NCI-H128 (cell line): ENCODE data around the gene ZNF385C.

Experiments
- DNase-seq: peaks from one replicate; lab custom pipeline; 2025; ENCODE audit not compliant: unreplicated experiment; lab: John Stamatoyannopoulos, UW

Gene ZNF385C

GRCh38 chr17:42109086-42109485, 10.8 kb upstream of the ZNF385C start:
- DNase-seq = no peak

DNA sequence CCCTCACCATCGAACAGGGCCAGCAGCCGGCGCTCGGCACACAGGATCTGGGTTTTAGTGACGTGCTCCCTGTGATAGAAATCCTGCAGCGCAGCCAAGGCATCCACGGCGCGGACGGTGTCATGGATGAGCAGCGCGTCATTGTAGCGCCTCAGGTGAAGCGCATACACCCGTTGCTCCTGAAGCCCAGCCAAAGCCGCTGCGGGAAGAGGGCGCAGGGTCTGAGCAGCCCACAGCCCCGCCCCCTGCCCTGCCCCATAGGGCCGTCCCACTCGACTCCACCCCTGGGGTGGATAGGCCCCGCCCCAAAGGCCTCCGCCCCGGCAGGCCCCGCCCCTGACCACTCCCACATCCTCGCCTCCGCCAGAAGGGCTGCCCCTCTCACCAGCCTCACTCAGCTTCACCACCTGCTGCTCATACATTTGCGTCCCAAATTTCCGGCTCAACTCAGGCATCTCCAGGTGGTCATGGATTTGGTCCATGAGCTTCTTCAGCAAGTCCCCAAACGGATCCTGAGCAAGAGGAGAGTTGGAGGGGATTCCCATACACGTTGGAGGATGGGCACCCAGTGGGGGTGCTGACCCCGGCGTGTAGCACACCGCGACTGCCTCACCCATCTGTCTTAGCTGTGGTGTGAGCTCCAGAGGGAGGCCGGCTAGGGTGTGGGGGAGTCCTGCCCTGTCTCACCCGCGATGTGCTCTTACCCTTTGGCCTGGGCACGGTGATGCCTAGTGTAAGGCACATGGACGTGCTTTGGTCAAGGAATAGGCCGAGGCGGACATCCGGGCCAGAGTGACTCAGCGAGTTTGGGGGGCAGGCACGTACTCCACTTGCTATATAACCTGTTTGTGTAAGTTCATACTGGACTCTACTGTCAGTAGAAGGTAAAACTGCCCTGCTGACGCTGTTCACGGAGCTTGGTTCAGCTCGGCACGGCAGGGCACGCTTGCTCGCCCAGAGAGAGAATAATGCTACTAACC, 9.6 kb upstream of the ZNF385C start:
- no peak for DNase-seq

GRCh38 chr17:42107124-42107523, 8.9 kb upstream of the ZNF385C start:
- DNase-seq = no peak

GRCh38 chr17:42106009-42106408, 7.7 kb upstream of the ZNF385C start:
- DNase-seq = no peak

- no peak for DNase-seq
These were observed 6.0 kb upstream of the ZNF385C start for GRCh38 chr17:42104264-42104663.

DNA sequence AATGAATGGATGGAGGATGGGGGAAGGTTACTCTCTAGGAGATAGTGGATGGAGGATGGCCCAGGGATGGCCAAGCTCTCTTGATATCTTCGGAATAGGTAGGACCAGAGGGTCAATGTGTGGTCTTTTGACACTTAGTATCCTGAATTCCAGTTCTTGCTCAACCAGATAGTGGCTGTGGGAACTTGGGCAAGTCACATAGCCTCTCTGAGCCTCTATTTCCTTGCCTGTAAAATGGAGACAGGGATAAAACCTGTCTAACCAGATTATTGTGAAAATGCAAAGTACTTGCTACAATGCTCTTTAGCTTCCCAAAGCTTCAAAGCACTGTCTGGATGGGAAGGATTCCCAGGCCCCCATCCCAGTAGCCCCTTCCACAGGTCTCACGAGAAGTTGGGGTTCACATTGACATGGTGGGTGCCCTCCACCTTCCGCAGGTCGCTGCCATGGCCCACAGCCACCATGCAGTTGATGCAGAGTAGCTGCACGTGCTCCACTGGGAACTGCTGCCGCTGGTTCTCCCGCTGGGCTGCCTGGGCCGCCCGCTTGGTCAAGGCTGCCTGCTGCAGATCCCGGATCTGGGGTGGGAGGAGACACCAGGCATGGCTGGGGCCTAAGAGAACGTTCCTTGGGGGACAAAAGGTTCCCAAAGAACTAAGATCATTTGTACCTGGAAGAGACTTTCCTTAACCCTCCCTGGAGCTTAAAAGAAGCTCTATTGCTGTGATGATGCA, 5.1 kb upstream of the ZNF385C start:
- DNase-seq = no peak

DNA sequence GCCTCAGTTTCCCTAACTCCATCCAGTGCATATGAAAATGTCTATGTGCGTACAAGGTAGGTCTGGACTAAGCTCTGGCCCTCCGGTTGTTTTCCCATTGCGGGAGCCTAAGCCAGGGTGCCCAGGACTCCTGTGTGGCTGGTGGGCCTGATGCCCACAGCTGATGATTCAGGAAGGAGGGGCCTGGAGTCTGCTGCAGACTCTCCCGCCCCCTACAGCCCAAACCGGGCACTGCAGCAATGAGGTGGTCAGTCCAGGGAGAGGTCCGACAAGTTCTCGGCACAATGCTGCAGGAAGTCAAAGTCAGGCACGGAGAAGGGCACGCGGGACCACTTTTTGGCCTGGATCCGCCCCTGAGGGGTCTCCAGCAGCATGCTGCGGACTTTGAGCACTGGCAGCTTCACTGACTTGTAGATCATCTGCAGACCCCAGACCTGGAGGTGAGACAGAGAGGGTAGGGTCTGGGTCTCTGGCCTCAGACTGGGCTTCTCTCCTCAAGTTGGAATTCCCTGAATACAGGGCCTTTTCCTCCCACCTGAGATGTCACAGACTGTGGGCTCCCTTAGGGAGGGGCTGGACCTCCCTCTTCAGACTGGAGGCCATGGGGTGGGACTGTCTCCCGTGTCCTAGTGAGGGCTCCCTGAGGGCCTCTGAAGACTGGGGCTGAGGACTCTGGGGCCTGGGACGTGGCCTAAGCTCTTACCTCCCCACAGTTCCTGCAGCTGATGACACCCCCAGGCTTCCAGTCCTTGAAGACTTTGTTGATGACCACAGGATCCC, 3.4 kb upstream of the ZNF385C start:
- DNase-seq = no peak

- DNase-seq = no peak
These were observed 592 bp upstream of the ZNF385C start for GRCh38 chr17:42098730-42099399.

GRCh38 chr17:42096360-42097111, 1.7 kb downstream of the ZNF385C start:
- no peak for DNase-seq

DNA sequence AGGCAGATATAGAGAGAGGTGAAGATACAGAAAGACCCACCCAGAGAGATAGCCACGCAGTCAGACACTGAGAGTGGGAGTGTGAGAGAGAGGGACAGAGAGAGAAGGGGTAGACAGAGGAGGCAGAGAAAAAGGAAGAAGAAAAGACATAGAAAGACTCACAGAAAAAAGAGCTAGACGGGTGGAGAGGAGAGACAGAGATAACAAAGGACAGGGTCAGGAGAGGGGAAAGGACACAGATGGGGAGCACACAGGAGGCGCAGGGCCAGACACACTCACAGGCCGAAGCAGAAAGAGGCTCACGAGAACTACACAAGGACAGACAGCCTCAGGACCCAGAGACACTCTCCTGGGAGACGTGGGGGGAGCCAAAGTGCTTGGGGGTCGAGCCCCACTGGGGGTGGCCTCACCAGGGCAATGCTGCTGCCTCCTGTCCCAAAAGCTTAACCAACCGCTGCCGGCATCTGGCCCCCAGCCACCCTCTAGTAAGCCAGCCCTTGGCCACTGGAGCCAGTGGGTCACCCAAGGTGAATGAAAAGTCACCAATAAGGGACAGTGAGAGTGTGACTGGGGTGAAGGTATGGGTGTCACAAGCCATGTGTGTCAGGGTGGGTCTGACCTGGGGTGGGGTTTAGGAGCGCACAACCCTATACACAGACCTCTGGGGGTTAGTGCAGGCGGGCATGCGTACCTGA, 3.8 kb downstream of the ZNF385C start:
- no peak for DNase-seq

- no peak for DNase-seq
These were observed 5.3 kb downstream of the ZNF385C start for GRCh38 chr17:42092939-42093338.

DNA sequence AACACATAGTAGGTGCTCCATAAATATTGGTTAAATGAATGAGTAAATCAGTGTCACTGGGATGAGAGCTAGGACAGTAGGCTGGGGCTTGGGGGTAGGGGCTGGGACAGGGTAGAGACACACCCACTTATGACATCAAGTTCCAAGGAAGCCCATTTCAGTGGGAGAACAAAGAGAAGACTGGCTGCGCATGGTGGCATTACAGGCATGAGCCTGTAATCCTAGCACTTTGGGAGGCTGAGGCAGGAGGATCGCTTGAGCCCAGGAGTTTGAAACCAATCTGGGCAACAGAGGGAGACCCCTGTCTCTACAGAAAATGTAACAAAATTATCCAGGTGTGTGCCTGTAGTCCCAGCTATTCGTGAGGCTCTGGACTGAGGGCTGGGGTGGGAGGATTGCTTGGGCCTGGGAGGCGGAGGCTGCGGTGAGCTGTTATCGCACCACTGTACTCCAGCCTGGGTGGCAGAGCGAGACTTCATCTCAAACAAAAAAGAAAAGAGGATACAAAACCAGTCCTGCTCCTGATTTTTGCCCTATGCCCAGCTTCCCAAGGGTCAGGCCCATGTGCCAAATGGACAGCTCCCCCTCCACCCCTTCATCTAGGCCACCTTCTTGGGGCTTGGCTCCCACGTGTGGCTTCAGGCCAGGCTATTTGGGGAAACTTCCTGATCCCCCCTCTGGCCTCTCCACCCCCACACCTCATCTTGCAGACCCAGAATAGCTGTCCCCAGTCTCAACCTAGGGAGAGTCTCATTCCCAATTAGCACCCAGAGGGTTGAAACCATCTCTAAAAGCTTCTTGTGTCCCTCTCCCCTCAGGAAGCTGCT, 7.1 kb downstream of the ZNF385C start:
- DNase-seq = no peak

DNA sequence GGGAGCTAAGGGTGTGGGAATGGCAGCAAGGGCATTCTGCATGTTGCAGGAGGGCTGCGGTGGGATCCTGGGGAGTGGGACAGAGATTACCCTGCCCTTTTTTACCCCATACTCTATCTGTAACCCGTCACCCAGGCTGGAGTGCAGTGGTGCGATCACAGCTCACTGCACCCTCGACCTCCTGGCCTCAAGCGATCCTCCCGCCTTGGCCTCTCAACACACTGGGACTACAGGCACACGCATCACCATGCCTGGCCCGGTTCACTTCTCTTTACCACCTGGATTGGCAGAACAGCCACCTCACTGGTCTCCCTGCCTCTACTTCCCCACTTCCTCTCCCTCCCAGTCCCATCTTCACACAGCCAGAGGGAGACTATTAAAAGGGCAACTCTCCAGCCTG, 9.5 kb downstream of the ZNF385C start:
- DNase-seq = no peak

- DNase-seq = no peak
These were observed 10.3 kb downstream of the ZNF385C start for GRCh38 chr17:42087736-42088705.

- DNase-seq = no peak
These were observed 11.1 kb downstream of the ZNF385C start for GRCh38 chr17:42087042-42087701.

GRCh38 chr17:42081516-42082129, 16.6 kb downstream of the ZNF385C start:
- DNase-seq = no peak

DNA sequence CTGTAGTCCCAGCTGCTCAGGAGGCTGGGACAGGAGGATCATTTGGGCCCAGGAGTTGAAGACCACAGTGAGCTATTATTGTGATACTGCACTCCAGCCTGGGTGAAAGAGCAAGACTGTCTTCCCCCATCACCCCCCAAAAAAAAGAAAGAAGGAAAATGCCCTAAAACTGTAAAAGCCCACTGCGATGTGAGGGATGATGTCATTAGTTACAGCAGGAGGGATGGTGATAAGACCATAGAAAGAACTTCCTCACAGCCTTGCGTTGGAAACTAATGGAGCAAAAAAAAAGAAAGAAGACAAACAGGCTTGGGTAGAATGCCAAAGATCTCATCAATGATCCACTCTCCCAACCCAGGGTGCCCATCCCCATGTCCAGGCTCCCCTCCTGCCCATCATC, 18.7 kb downstream of the ZNF385C start:
- DNase-seq = no peak
